HG03378 (cell line): ENCODE measurements around the gene PTS.

Source experiments
- ATAC-seq: cut with Tn5 transposase; IDR thresholded peaks from one replicate; pipeline ENCODE4 v1.9.1; 2021; ENCODE audit warnings: mild to moderate bottlenecking, moderate library complexity; ENCODE audit not compliant: unreplicated experiment

PTS gene

DNA sequence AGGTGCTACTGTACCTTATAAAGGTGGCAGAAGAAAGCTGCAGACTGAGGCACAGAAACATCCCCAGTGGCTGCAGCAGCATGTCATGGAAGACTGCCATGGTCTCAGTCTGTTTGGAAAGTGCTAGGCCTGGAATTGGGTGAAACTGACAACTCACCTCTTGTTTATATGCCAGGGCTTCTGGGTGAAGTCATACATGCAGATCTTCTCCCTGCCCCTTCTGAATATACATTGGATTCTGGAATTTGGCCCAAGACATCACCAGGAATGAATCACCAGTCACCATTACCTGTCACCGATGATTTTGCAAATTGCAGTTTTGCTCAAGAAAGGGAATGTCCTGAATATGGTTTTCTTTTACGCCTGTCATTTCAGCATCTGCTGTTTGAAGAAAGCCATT, 34.3 kb downstream of the PTS start, which contains the start of gene PLET1:
Gene PLET1 (minus strand): TSS at position 371 of the 400 bp plus-strand sequence. CDS start 271 bp downstream, at position 100.
- ATAC-seq: no peak

GRCh38 chr11:112265659-112266409, 39.6 kb downstream of the PTS start:
- no peak for ATAC-seq

- ATAC-seq: no peak
Observed at GRCh38 chr11:112266410-112266778, 40.2 kb downstream of the PTS start.

GRCh38 chr11:112267188-112267591, 41.0 kb downstream of the PTS start:
- no peak for ATAC-seq

DNA sequence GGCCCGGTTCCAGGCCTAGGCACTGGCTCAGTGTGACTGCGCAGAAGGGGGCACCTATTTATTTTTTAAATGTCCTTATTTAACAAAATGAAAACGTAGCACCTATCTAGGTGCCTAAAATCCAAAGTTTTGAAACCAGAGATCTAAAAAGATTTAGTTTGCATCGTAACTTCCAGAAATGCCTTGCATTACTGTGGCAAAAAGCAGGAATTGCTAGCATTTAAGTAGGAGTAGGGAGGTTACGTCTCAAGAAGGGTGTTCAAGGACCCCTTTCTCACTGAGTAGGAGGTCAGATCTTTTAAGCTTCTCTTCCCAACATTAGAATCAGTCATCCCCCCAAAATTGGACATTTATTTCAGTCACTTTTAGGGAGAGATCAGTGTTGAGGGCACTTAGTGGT, 42.2 kb downstream of the PTS start:
- ATAC-seq: no peak

GRCh38 chr11:112269139-112269538, 42.9 kb downstream of the PTS start:
- no peak for ATAC-seq

DNA sequence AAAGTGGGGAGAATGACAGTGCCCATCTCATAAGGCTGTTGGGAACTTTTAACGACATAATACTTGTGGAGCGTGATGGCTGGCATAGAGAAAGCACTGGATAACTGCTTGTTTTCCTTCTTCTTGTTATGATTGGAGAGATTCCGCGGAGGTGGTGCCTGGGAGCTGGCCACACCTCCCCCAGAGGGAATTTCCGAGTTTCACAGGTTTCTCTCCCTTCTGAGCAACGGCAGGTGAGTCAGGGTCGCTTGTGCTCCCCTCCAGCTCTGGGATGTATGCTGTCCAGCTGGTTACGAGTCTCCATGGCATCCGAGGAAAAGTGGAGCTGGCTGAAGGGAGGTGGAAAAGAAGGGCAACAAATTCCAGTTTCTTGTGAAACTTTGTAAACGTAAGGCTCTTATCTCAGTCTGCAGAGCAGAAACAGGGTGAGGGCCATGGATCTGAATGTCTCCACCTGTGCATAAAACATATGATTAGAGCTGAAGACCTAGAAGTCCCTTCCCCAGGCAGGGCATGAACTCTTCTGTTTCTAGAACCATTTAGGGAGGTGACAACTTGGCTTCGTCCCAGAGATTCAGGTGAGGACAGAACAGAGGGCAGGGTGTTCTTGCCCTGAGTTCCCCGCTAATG, 44.4 kb downstream of the PTS start:
- no peak for ATAC-seq

GRCh38 chr11:112271242-112271641, 45.0 kb downstream of the PTS start:
- no peak for ATAC-seq

- ATAC-seq: no peak
Observed at GRCh38 chr11:112273066-112273465, 46.8 kb downstream of the PTS start.

DNA sequence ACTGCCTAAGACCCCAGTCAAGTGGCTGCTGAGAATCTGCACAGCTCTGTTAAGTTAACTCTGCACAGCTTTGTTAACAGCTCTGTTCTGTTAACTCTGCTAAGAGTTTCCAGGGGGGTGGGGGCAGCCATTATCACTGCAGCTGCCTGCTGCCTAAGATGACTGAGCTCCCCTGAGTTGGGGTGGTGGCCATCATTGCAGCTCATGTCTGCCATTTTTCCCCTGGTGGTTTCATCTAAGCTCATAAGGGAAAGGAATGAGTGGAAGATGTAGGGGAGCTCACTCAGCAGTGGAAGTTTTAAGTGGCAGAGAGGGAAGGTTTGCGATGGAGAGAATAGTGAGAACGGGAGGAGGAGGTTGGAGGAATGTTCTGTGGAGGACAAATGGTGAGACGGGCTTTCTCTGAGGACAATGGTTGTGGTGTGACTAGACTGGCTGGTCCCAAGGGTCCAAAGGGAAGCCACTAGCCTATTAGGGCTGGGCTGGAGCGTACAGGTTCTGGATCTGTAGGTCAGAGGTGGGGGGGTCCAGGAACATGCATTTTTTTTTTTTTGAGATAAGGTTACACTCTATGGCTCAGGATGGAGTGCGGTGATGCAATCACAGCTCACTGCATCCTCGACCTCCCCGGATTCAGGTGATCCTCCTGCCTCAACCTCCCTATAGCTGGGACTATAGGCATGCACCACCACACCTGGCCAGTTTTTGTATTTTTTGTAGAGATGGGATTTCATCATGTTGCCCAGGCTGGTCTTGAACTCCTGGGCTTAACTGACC, 48.0 kb downstream of the PTS start:
- no peak for ATAC-seq

DNA sequence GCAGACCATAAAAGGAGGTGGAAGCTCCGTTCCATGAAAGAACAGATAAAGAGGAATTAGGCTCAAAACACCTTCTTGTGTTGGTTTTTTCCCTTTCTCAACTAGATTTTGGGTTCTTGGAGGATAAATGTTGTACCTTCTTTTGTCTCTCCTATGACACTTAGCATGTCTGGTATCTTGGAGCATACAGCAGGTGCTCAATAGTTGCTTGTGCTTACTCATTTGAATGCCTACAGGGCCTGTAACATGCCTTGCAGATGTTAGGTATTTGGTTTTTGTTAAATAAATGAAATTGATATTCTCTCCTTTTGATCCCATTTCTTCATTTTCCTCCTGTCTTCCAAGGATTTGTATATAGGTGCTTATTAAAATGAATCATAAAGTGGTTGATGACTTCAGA, 50.8 kb downstream of the PTS start:
- no peak for ATAC-seq

DNA sequence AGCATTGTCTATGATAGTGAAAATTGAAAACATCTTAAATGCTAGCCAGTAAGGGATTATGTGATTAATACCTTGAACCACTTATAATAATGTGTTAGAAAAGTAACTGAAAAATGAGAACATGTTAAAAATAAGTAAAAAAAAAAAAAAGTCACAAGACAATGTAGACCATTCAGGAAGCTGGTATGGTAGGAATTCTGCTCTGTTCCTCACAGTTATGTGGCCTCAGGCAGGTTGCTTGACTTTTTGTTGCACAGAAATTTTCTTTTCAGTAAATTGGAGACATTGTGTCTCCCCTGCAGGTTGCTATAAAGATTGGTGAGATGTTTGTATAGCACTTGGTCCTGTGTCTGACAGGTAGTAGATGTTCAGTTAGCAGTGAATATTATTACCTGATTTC, 51.7 kb downstream of the PTS start:
- ATAC-seq: no peak

DNA sequence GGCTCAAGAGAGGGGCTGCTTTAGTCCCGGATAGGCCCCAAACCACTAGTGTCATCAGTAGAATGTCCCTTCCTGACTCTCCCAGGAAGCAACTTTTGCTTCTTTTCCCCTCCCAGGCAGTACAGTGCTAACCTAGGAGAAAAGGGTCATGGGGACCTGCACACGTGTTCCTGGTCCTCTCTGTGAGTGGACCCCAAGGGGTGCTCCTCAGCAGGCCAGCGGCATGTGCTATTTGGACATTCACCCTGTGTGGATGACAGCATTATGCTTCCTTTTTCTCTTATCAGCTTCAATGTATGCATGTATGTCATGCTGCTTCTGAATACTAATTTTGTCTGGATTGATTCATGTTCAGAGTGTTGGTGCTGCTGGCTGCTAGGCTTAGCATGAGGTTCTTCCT, 52.6 kb downstream of the PTS start:
- no peak for ATAC-seq

DNA sequence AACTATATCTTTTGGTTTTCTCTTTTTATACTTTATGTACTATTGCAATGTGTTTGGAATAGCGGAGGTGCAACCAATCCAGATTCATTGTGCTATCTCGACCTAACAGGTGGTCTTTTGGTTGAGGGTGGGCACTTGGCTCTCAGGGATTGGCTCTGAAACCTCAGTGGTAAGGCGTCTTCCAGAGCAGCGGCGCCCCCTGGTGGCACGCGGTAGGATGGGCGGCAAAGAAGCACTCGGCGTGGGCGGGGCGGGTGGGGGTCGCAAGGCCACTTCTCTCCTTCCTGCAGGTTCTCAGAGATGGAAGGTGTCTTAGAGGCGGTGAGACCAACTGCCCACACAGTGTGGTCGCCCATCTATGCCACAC, 53.7 kb downstream of the PTS start:
- peak; percentile 30 for ATAC-seq

DNA sequence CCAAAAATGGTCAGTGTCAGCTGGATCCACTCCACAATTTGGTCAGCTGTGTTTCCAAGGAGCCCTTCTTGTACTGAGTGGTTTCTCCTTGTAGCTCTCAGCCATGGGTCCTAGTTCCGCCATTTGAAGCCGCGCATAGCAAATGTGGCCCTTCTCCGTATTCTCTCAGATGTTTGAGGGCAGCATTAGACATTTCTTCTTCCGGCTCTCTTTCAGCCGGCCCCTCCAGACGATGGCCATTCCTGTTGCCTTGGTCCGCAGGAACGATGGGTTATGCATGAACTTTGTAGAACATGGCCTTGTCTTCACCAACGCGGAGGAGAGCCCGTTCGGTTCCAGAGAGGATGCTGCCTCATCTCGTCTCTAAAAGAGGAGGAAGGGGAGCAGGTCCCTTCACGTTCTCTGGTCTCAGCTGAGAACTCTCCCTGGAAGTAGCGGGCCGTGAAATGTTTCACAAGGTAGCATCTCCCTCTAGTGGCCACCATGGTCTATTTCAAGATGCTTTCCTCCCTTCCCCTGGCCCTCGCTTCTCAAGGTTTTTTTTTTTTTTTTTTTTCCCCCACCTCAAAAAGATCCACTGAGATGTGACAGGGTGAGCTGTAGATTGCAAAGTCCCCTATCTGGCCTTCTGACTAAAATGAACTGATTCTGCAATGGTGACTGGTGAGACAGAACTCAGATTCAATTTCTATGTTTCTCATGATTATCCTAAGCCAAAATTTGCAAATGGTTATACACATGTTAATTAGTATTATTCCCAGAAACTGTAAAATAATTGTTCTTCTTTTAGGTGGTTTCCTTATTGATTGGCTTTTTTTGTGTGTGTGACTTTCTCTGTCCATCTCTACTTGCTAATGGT, 54.3 kb downstream of the PTS start:
- ATAC-seq: peak; percentile 79

GRCh38 chr11:112281726-112282125, 55.5 kb downstream of the PTS start:
- no peak for ATAC-seq
